ENCODE results near the gene TMCC3.

TMCC3 gene

GRCh38 chr12:94563286-94563685 is 87.1 kb downstream of the TMCC3 start:
- TF ChIP-seq CTCF (IDR thresholded peaks at IDR 0.05; ENCODE audit: insufficient read depth, low read depth, low read length, missing control alignments) = no peak
- DNase-seq (ENCODE audit: low read depth) = no peak
- H3K4me3 ChIP-seq (ENCODE audit: low read length) = no peak overlapping the region

- no peak for TF ChIP-seq CTCF (IDR thresholded peaks at IDR 0.05; ENCODE audit: insufficient read depth, low read depth, low read length, missing control alignments)
- DNase-seq (ENCODE audit: low read depth) = peak; percentile 64
- no peak overlapping the region for H3K4me3 ChIP-seq (ENCODE audit: low read length)
Observed at GRCh38 chr12:94561943-94562411, 88.4 kb downstream of the TMCC3 start.

- TF ChIP-seq CTCF (IDR thresholded peaks at IDR 0.05; ENCODE audit: insufficient read depth, low read depth, low read length, missing control alignments) = no peak
- peak; percentile 98 for DNase-seq (ENCODE audit: low read depth)
- H3K4me3 ChIP-seq (ENCODE audit: low read length) = no peak overlapping the region
Observed at GRCh38 chr12:94560431-94561221, 89.7 kb downstream of the TMCC3 start.

- no peak for TF ChIP-seq CTCF (IDR thresholded peaks at IDR 0.05; ENCODE audit: insufficient read depth, low read depth, low read length, missing control alignments)
- no peak overlapping the region for H3K4me3 ChIP-seq (ENCODE audit: low read length)
- DNase-seq (ENCODE audit: low read depth) = no peak
Observed at GRCh38 chr12:94558612-94559011, 91.7 kb downstream of the TMCC3 start.

- H3K4me3 ChIP-seq (ENCODE audit: low read length) = no peak overlapping the region
- TF ChIP-seq CTCF (IDR thresholded peaks at IDR 0.05; ENCODE audit: insufficient read depth, low read depth, low read length, missing control alignments) = no peak
- no peak for DNase-seq (ENCODE audit: low read depth)
Observed at GRCh38 chr12:94557746-94558295, 92.5 kb downstream of the TMCC3 start.

GRCh38 chr12:94555687-94556086 is 94.7 kb downstream of the TMCC3 start:
- H3K4me3 ChIP-seq (ENCODE audit: low read length) = no peak overlapping the region
- no peak for TF ChIP-seq CTCF (IDR thresholded peaks at IDR 0.05; ENCODE audit: insufficient read depth, low read depth, low read length, missing control alignments)
- DNase-seq (ENCODE audit: low read depth) = no peak

Data from epithelial cell of esophagus (primary cell).